Sigmoid colon (tissue), 7 donors: ENCODE results near the gene ZNF512B. TPM values are rescaled to one million over a fixed set of nuclear protein-coding genes. Genes with fewer than 3 reads are reported as not detected.

ENCODE experiments used
- DNase-seq: peaks from one replicate; pipeline ENCODE4 v3.0.0-alpha.2; 2019
- H3K27ac ChIP-seq, 4 donors: fragments of 200-600 bp; sonication (generic); one replicate each; pipeline ENCODE4 v1.5.1; 2016 to 2019; ENCODE audit warnings: mild to moderate bottlenecking in 1 of 4
- H3K27me3 ChIP-seq, 3 donors: fragments of 200-600 bp; sonication (generic); one replicate each; pipeline ENCODE4 v1.5.1; 2019; ENCODE audit warnings: mild to moderate bottlenecking in 1 of 3
- H3K36me3 ChIP-seq, 4 donors: fragments of 200-600 bp; sonication (generic); one replicate each; pipeline ENCODE4 v1.5.1; 2016 to 2019
- H3K4me1 ChIP-seq, 4 donors: fragments of 200-600 bp; sonication (generic); one replicate each; pipeline ENCODE4 v1.5.1; 2017 to 2019
- H3K4me3 ChIP-seq, 4 donors: fragments of 200-600 bp; sonication (generic); one replicate each; pipeline ENCODE4 v1.5.1; 2017 to 2019; ENCODE audit warnings: mild to moderate bottlenecking in 2 of 4, moderate library complexity in 1 of 4
- H3K9me3 ChIP-seq, 4 donors: fragments of 200-600 bp in 3 of 4; sonication (generic) in 3 of 4; one replicate each; pipeline versions ENCODE4 v1.5.1 to v1.6.1; 2013 to 2019
- EP300 ChIP-seq, 4 donors: sonication (generic); formaldehyde crosslinking; IDR thresholded peaks; one replicate each; pipeline ENCODE4 v1.6.1; 2017; ENCODE audit warnings: antibody characterized with exemption in 4 of 4
- POLR2A ChIP-seq, 2 donors: fragments of 450-650 bp; IDR thresholded peaks; one replicate each; pipeline ENCODE4 v1.6.1; 2016; ENCODE audit warnings: antibody characterized with exemption in 2 of 2, mild to moderate bottlenecking in 2 of 2, moderate library complexity in 2 of 2
- POLR2AphosphoS5 ChIP-seq, 4 donors: sonication (generic); formaldehyde crosslinking; IDR thresholded peaks; one replicate each; pipeline ENCODE4 v1.6.1; 2017; ENCODE audit warnings: antibody characterized with exemption in 4 of 4
- WGBS, 2 donors: extraction: QIAGEN DNeasy Blood & Tissue Kit; methylation state at CpG; one replicate each; pipeline ENCODE4 v1.1.7; 2013; 5-methylcytosine and 5-hydroxymethylcytosine counted together
- intact Hi-C: fragments of 100-400 bp; cut with DNase I; formaldehyde crosslinking; loops from one replicate; pipeline ENCODE4 v1.15.1; 2023
- polyA plus RNA-seq, 3 donors: library from polyadenylated mRNA; stranded (reverse); fragments of 200-250 nt; gene quantifications; one replicate each; pipeline ENCODE4 v1.2.3, GENCODE V29; 2013
- total RNA-seq, 4 donors: library from RNA; depleted of rRNA; stranded (reverse); fragments of >200 nt; gene quantifications; one replicate each; pipeline ENCODE4 v1.1.0, GENCODE V29; 2016
- TF ChIP-seq, protein P1 (sequence below), 4 experiments: fragments of 450-650 bp in 3 of 4; fragments of 200-600 bp in 1 of 4; IDR thresholded peaks; one replicate each; pipeline ENCODE4 v1.5.1; 2016 to 2019; ENCODE audit warnings: antibody characterized with exemption in 4 of 4, mild to moderate bottlenecking in 3 of 4, moderate library complexity in 2 of 4
- donor health status: healthy with polysubstance abuse.
- donor health status: Bipolar disorder and iron deficiency.
- donor health status: healthy.

Gene ZNF512B
- total and polyA plus RNA-seq, 7 donors: 0.23 to 10.8 (median 5.5) TPM

DNA sequence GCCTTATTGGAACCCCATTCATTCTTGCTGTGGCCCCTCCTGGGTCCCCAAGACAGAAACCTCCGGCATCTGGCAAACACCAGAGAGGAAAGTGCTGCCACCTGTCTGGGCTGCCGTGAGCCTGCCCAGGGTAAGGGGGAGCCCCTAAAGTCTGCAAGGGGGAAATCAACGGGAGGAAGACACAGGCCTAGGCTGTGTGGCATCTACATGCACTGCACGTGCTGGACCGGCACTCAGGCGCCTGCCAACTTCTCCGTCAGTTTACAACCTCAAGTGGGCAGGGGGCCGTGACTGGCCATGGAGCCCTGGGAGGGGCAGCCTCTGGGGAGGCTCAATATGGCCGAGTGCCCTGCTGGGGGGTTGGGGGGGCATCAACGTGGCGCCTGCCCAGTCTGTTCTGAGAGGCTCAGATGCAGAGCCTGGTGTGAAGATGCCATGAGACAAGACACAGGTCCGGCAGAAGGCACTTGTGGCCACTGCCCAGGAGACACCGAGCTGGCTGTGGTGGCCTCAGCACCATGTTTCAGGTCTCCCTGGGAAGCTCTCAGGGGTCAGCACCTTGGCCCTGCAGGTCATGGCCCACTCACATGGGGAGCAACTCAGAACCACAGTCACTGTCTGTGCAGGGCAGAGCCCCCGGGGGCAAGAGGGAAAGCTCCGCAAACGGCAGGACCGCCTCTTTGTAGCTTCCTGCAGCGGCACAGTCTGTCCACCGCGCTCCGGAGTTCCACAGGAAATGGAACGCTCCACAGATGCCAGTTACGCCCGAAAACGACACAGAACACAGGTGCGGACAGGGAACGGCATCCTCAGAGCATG lies 21.9 kb downstream of the ZNF512B start:
- peaks cover 0 to 70% (median 59%) of the 10 kb centered on the region in 4 donors for H3K4me1 ChIP-seq
- no peaks in the 10 kb centered on the region for H3K9me3 ChIP-seq
- TF ChIP-seq, protein P1, sequence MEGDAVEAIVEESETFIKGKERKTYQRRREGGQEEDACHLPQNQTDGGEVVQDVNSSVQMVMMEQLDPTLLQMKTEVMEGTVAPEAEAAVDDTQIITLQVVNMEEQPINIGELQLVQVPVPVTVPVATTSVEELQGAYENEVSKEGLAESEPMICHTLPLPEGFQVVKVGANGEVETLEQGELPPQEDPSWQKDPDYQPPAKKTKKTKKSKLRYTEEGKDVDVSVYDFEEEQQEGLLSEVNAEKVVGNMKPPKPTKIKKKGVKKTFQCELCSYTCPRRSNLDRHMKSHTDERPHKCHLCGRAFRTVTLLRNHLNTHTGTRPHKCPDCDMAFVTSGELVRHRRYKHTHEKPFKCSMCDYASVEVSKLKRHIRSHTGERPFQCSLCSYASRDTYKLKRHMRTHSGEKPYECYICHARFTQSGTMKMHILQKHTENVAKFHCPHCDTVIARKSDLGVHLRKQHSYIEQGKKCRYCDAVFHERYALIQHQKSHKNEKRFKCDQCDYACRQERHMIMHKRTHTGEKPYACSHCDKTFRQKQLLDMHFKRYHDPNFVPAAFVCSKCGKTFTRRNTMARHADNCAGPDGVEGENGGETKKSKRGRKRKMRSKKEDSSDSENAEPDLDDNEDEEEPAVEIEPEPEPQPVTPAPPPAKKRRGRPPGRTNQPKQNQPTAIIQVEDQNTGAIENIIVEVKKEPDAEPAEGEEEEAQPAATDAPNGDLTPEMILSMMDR (IDR thresholded peaks at IDR 0.05): no peak
- peak in 1 of 4 donors; percentile 7 for TF ChIP-seq POLR2AphosphoS5 (IDR thresholded peaks at IDR 0.05)
- TF ChIP-seq EP300 (IDR thresholded peaks at IDR 0.05): no peak
- TF ChIP-seq POLR2A (IDR thresholded peaks at IDR 0.05): no peak
- peak overlapping the region; percentile 86 to 97 (median 89) for H3K27ac ChIP-seq
- no peak overlapping the region for H3K4me3 ChIP-seq
- WGBS, 2 donors: 48 to 49% methylated on average over 27 of the region's 27 CpGs
- DNase-seq: peak; percentile 77
- peaks cover 19 to 37% (median 35%) of the 10 kb centered on the region in 4 donors for H3K36me3 ChIP-seq
- no peaks in the 10 kb centered on the region for H3K27me3 ChIP-seq
- intact Hi-C loops: no loop called here

DNA sequence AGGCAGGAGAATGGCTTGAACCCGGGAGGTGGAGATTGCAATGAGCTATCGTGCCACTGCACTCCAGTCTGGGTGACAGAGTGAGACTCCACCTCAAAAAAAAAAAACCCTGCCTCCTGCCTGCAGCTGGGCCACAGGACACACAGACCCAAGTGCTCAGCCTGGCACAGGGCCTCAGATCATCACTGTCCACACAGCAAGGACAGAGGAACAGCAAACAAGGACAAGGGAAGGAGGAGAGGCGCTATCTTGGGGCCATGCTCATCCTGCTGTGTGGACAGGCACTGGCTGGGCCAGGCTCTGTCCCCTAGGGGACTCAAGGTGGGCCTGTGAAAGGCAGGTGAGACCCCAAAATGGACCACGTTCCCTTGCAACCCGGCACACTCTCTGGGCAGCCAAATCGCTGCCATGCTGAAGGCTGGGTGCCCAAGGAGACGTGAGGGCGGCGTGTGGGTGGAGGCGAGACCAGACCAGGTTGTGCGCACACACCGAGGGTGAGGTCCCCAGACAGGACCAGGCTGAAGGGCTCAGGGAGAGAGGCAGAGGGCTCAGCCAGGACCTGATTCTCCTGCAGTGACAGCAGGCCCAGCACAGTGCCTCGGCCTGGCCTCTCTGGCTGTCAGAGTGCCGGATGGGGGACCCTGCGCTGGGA lies 22.6 kb downstream of the ZNF512B start:
- peak; percentile 65 for DNase-seq

DNA sequence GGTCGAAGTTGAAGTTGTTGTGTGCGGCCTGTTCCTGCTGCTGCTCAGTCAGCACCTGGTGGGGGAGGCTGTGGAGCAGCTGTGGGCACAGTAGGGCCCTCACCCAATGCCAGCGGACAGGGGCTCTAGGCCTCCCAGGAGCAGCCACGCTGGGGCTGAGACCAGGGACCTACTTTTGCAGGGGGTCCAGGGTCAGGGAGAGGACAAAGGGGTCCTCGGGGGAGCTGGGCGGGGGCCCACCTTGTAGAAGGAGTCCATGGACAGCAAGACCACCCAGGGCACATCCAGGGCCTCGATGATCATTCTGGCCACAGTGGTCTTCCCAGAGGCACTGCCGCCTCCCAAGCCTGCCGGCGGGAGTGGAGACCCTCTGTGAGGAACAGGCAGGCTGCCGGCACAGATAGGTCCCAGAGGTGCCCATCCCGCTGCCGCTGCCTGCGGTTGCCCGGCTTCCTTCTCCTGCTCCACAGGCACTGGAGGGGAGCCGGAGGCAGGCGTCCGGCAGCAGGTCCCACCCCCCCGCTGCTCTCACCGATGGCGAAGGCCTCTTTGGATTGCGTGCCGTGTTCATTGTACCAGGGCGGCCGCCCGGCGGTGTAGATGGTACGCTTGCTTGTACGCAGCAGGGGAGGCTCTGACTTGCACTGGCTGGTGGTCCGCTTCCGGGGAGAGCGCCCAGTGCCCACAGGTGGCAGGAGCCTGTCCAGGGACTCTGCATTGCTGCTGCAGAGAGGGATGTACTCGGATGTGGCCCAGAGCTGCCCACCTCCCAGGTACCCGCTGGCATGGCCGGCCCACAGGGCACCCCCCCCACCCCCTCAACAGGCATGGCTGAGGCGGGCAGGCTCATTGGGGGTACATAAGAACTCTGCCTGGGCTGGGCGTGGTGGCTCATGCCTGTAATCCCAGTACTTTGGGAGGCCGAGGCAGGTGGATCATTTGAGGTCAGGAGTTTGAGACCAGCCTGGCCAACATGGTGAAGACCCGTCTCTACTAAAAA lies 23.5 kb downstream of the ZNF512B start:
- 93 to 96% methylated on average over 39 of the region's 39 CpGs for WGBS, 2 donors
- H3K27ac ChIP-seq: no peak overlapping the region
- H3K4me3 ChIP-seq: no peak overlapping the region
- peaks cover 25 to 42% (median 42%) of the 10 kb centered on the region in 4 donors for H3K36me3 ChIP-seq
- peak; percentile 64 for DNase-seq
- no peaks in the 10 kb centered on the region for H3K9me3 ChIP-seq
- TF ChIP-seq POLR2A (IDR thresholded peaks at IDR 0.05): no peak
- TF ChIP-seq POLR2AphosphoS5 (IDR thresholded peaks at IDR 0.05): no peak
- no peak for TF ChIP-seq EP300 (IDR thresholded peaks at IDR 0.05)
- TF ChIP-seq, protein P1 (IDR thresholded peaks at IDR 0.05): no peak
- H3K4me1 ChIP-seq: peaks cover 0 to 58% (median 42%) of the 10 kb centered on the region in 4 donors
- H3K27me3 ChIP-seq: no peaks in the 10 kb centered on the region
- intact Hi-C loops: no loop called here

More for the DNA sequence above, 22.6 kb downstream of the ZNF512B start:
- H3K9me3 ChIP-seq: no peaks in the 10 kb centered on the region
- intact Hi-C loops: no loop called here
- 79 to 83% methylated on average over 15 of the region's 15 CpGs for WGBS, 2 donors
- peaks cover 25 to 42% (median 40%) of the 10 kb centered on the region in 4 donors for H3K36me3 ChIP-seq
- H3K27me3 ChIP-seq: no peaks in the 10 kb centered on the region
- no peak for TF ChIP-seq POLR2A (IDR thresholded peaks at IDR 0.05)
- TF ChIP-seq, protein P1 (IDR thresholded peaks at IDR 0.05): no peak
- no peak for TF ChIP-seq EP300 (IDR thresholded peaks at IDR 0.05)
- no peak for TF ChIP-seq POLR2AphosphoS5 (IDR thresholded peaks at IDR 0.05)
- peaks cover 0 to 67% (median 51%) of the 10 kb centered on the region in 4 donors for H3K4me1 ChIP-seq
- peak overlapping the region; percentile 86 to 97 (median 89) for H3K27ac ChIP-seq
- H3K4me3 ChIP-seq: no peak overlapping the region

DNA sequence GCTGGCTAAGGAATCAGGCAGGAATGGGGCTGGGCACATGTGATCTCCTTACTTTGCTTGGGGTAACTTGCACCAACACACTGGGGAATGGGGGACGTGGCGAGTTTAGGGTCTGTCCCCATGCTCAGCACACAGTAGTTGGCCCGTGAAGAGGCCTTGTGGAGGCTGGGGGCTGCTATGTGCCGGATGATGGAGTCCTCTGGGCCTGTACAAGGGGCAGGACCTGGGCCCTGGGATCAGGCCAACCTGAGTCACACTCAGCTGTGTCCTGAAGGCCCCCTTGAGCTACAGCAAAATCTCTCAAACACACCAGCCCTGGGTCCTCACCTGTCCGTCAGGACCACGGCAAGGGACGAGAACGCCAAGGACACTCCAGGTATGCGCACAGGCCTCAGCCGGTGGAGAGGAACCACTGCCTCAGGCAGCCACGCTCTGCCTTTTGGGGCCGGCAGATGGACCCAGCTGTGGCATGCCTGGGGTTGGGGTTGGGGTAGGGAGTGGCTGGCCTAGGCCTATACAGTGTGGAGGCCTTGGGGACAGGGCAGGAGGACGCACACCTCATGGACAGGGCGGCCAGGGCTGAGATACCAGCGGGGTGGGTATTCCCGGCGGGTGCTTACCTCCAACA lies 24.6 kb downstream of the ZNF512B start:
- no peaks in the 10 kb centered on the region for H3K9me3 ChIP-seq
- no peak overlapping the region for H3K4me3 ChIP-seq
- intact Hi-C loops: no loop called here
- TF ChIP-seq, protein P1 (IDR thresholded peaks at IDR 0.05): no peak
- TF ChIP-seq POLR2A (IDR thresholded peaks at IDR 0.05) (no peak), EP300 (IDR thresholded peaks at IDR 0.05) (no peak), POLR2AphosphoS5 (IDR thresholded peaks at IDR 0.05) (no peak)
- peaks cover 0 to 47% (median 32%) of the 10 kb centered on the region in 4 donors for H3K4me1 ChIP-seq
- 89 to 94% methylated on average over 17 of the region's 17 CpGs for WGBS, 2 donors
- H3K27me3 ChIP-seq: no peaks in the 10 kb centered on the region
- peaks cover 35 to 53% (median 52%) of the 10 kb centered on the region in 4 donors for H3K36me3 ChIP-seq
- H3K27ac ChIP-seq: no peak overlapping the region
- peak; percentile 63 for DNase-seq
